Psoas muscle (tissue), 8 donors: ENCODE measurements around the gene CDKN1A. TPM values are rescaled to one million over a fixed set of nuclear protein-coding genes. Genes with fewer than 3 reads are reported as not detected.

Experiments
- ATAC-seq, 4 donors: fragments of 200-7000 bp; cut with Tn5 transposase; one replicate each; pipeline ENCODE4 v1.9.1; 2020; ENCODE audit warnings: moderate library complexity in 3 of 4, mild to moderate bottlenecking in 2 of 4
- DNase-seq, 2 donors: peaks; one replicate each; pipeline ENCODE4 v3.0.0-alpha.2; 2020
- H3K27ac ChIP-seq: fragments of 200-600 bp; one replicate; pipeline ENCODE4 v1.8.0; 2022
- H3K27me3 ChIP-seq, 3 donors: fragments of 200-600 bp in 1 of 3; one replicate each; pipeline versions ENCODE4 v1.6.1 to v1.8.0; 2013 to 2022; ENCODE audit warnings: low read length in 2 of 3, mild to moderate bottlenecking in 2 of 3, moderate library complexity in 1 of 3; ENCODE audit not compliant: insufficient read depth in 3 of 3
- H3K36me3 ChIP-seq, 2 donors: fragments of 200-600 bp in 1 of 2; one replicate each; pipeline versions ENCODE4 v1.6.1 to v1.8.0; 2013 to 2022; ENCODE audit warnings: low read depth in 1 of 2, mild to moderate bottlenecking in 1 of 2, moderate library complexity in 1 of 2; ENCODE audit not compliant: insufficient read depth in 1 of 2
- H3K4me1 ChIP-seq: fragments of 200-600 bp; one replicate; pipeline ENCODE4 v1.8.0; 2022
- H3K4me3 ChIP-seq: fragments of 200-600 bp; one replicate; pipeline ENCODE4 v1.8.0; 2022; ENCODE audit warnings: mild to moderate bottlenecking
- H3K9me3 ChIP-seq: fragments of 200-600 bp; one replicate; pipeline ENCODE4 v1.8.0; 2022
- CTCF ChIP-seq: fragments of 200-600 bp; IDR thresholded peaks from one replicate; pipeline ENCODE4 v1.8.0; 2022; ENCODE audit warnings: antibody characterized with exemption
- whole genome bisulfite sequencing, 3 donors: extraction: QIAGEN DNeasy Blood & Tissue Kit; methylation state at CpG; one replicate each; pipeline versions ENCODE4 v1.1.6 to v1.1.7; 2013; 5-methylcytosine and 5-hydroxymethylcytosine counted together
- intact Hi-C, 2 donors: fragments of 100-400 bp; cut with DNase I; formaldehyde crosslinking; loops; one replicate each; pipeline versions ENCODE4 v1.11.0 to v1.14.2; 2022
- polyA plus RNA-seq, 3 donors: library from polyadenylated mRNA; stranded (reverse); fragments of 200-250 nt; gene quantifications; one replicate each; pipeline ENCODE4 v1.2.3, GENCODE V29; 2013
- total RNA-seq, 4 donors: library from RNA; stranded (reverse); fragmentation: NEBNext Ultra II Directional in 2 of 4; extraction: Animal tissue kit (Norgen Biotek cat#: 25700) in 2 of 4; gene quantifications; one replicate each; pipeline versions ENCODE4 v1.2.1 to v1.2.4, GENCODE V29; 2021 to 2023
- donor health status: healthy with polysubstance abuse.
- donor health status: DM: no; HTN: no; CAD: no; lungs with moderate emphysema.
- donor health status: Bipolar disorder and iron deficiency.
- donor health status: healthy.
- donor health status: DM: yes; HTN: yes; CAD: no.
- donor health status: DM: no; HTN: no; CAD: no.
- donor health status: DM: no; HTN: no; CAD: no.
- donor health status: DM: yes; HTN: yes; CAD: no.

CDKN1A gene
- total and polyA plus RNA-seq, 7 donors = 39.2 to 666 (median 159) TPM

- intact Hi-C loops = loop anchor here in 1 of 2 donors (5.0 kb wide), 1 partner anchor 34 kb away; no protein-coding TSS in a partner anchor
- ATAC-seq (no peak), DNase-seq (no peak)
- Histone ChIP-seq H3K36me3 (no peaks in the 10 kb centered on the region), H3K4me3 (no peak overlapping the region), H3K4me1 (peaks cover 12% of the 10 kb centered on the region), H3K9me3 (no peaks in the 10 kb centered on the region), H3K27me3 (no peaks in the 10 kb centered on the region), H3K27ac (no peak overlapping the region)
- 93 to 95% (median 94%) methylated on average over 3 of the region's 3 CpGs for WGBS, 3 donors
- no peak for TF ChIP-seq CTCF
Observed at GRCh38 chr6:36638579-36638978, 39.9 kb upstream of the CDKN1A start.

DNA sequence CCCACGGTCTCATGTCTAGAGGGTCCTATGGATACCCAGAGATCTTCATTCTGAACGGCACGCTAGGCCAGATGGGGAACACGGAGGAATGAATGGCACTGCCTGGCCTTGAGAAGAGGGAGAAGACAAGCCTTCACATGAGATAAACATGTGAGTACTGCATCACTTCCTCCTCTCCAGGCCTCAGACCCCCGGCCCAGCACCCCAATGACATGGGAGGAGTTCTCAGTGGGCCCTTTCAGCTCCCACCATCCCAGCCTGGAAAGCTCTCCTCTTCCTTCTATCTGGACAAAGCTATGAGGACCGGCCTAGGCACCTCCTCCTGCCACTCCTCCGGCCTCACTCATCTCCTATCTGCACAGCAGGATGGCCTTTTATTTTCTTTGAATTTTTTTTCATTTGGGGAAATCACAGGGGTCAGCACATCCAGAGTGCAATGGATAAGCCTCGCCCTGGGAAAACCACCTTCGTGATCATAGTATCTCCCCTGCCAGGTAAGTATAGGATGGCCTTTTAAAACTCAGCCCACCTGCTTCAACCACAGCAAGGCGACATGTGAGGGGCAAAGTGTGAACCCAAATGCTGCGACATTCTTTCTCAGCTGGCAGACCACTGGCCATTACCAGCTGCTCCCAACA lies 39.2 kb upstream of the CDKN1A start:
- intact Hi-C loops = loop anchor here in 1 of 2 donors (5.0 kb wide), 1 partner anchor 33 kb away; no protein-coding TSS in a partner anchor
- no peak overlapping the region for H3K4me3 ChIP-seq
- DNase-seq (no peak), ATAC-seq (no peak)
- peaks cover 7% of the 10 kb centered on the region for H3K4me1 ChIP-seq
- no peaks in the 10 kb centered on the region for H3K9me3 ChIP-seq
- H3K27me3 ChIP-seq = no peaks in the 10 kb centered on the region
- H3K27ac ChIP-seq = no peak overlapping the region
- TF ChIP-seq CTCF = no peak
- 88 to 93% (median 88%) methylated on average over 11 of the region's 11 CpGs for WGBS, 3 donors
- no peaks in the 10 kb centered on the region for H3K36me3 ChIP-seq

DNA sequence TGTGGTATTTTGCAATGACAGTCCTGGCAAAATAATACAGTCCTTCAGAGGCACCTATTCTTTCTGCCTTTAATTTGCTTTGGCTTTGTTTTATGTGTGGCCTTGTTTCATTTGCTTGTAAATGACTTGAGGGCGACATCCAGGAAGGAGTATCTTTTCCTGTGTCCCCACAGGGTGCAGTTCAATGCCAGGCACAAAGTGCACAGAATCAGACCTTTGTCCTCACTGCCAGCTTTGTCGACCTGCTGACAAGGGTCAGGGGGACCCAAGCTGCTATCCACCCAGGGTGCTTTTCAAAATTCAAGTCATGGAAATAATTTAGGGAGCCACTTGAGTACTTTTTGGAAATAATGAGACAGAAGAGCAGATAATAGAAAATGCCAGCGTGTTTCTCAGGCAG lies 37.0 kb upstream of the CDKN1A start:
- Histone ChIP-seq H3K9me3 (no peaks in the 10 kb centered on the region), H3K27me3 (no peaks in the 10 kb centered on the region), H3K4me1 (peaks cover 7% of the 10 kb centered on the region), H3K27ac (no peak overlapping the region), H3K36me3 (no peaks in the 10 kb centered on the region), H3K4me3 (no peak overlapping the region)
- WGBS, 3 donors = 78 to 84% (median 82%) methylated on average over 3 of the region's 3 CpGs
- intact Hi-C loops = no loop called here
- ATAC-seq (no peak), DNase-seq (no peak)
- TF ChIP-seq CTCF = no peak

GRCh38 chr6:36642913-36643817 lies 35.3 kb upstream of the CDKN1A start:
- intact Hi-C loops = no loop called here
- ATAC-seq = peak; percentile 91 to 97 (median 96)
- 15 to 31% (median 22%) methylated on average over 8 of the region's 8 CpGs for WGBS, 3 donors
- no peak overlapping the region for H3K4me3 ChIP-seq
- peak; percentile 87 to 89 for DNase-seq
- H3K36me3 ChIP-seq = no peaks in the 10 kb centered on the region
- H3K4me1 ChIP-seq = peaks cover 7% of the 10 kb centered on the region
- H3K27ac ChIP-seq = no peak overlapping the region
- H3K9me3 ChIP-seq = no peaks in the 10 kb centered on the region
- TF ChIP-seq CTCF = no peak
- H3K27me3 ChIP-seq = no peaks in the 10 kb centered on the region
